ENCODE measurements around the gene GNPDA1. TPM values are rescaled to one million over a fixed set of nuclear protein-coding genes. Genes with fewer than 3 reads are reported as not detected.

The GNPDA1 gene
- polyA plus RNA-seq, 1 of the 3 experiments (the other 2 are of a cell fraction) = 23.9 TPM

- Histone ChIP-seq H3K9me2 (no peaks in the 10 kb centered on the region), H3K9me3 (no peaks in the 10 kb centered on the region), H3K79me2 (ENCODE audit: insufficient read depth) (no peaks in the 10 kb centered on the region), H3K27ac (ENCODE audit: low read depth in 2 of 2, low read length in 1 of 2) (no peak overlapping the region), H3K9ac (no peak overlapping the region), H3F3A (replicated peaks; ENCODE audit: insufficient read depth) (peaks cover 4% of the 10 kb centered on the region), H3K27me3 (ENCODE audit: insufficient read depth) (no peaks in the 10 kb centered on the region), H3K36me3 (replicated peaks in 1 of 2; ENCODE audit: control insufficient read depth in 1 of 2, insufficient read depth in 2 of 2, low read length in 1 of 2) (peaks cover 25 to 47% of the 10 kb centered on the region in 2 experiments), H4K20me1 (ENCODE audit: insufficient read depth) (no peaks in the 10 kb centered on the region), H2AFZ (ENCODE audit: low read depth) (no peak overlapping the region), H3K4me2 (no peak overlapping the region), H3K4me1 (ENCODE audit: control insufficient read depth in 1 of 2, insufficient read depth in 2 of 2, low read depth in 1 of 2, low read length in 1 of 2) (peaks cover 5 to 14% of the 10 kb centered on the region in 2 experiments; a peak in 3 of 4 replicates), H3K4me3 (ENCODE audit: low read depth in 2 of 2, low read length in 1 of 2) (no peak overlapping the region)
- TF ChIP-seq IRF3 (IDR thresholded peaks at IDR 0.05; ENCODE audit: low read depth, low read length) (no peak), FOXJ3 (CRISPR knock-in tag; IDR thresholded peaks at IDR 0.05) (no peak), NFIC (IDR thresholded peaks at IDR 0.05; ENCODE audit: borderline replicate concordance) (no peak), USF1 (IDR thresholded peaks at IDR 0.05; ENCODE audit: borderline replicate concordance, low read depth) (no peak), RAD21 (IDR thresholded peaks at IDR 0.05; ENCODE audit: low read length) (no peak), MEF2A (IDR thresholded peaks at IDR 0.05; ENCODE audit: borderline replicate concordance, low read depth) (no peak), TAF1 (IDR thresholded peaks at IDR 0.05; ENCODE audit: borderline replicate concordance, low read depth, low read length) (no peak), SMC3 (IDR thresholded peaks at IDR 0.05; ENCODE audit: low read depth, low read length) (no peak), EP300 (IDR thresholded peaks at IDR 0.05; ENCODE audit: borderline replicate concordance in 1 of 2, low read depth in 1 of 2, low read length in 1 of 2) (no peak), FOSL2 (IDR thresholded peaks at IDR 0.05; ENCODE audit: borderline replicate concordance, low read depth) (no peak), CTCF (IDR thresholded peaks at IDR 0.05) (no peak), REST (IDR thresholded peaks at IDR 0.05; ENCODE audit: low read depth, low read length) (no peak), GATA2 (CRISPR knock-in tag; IDR thresholded peaks at IDR 0.05) (no peak), RXRA (IDR thresholded peaks at IDR 0.05; ENCODE audit: borderline replicate concordance, low read depth) (no peak), TCF12 (IDR thresholded peaks at IDR 0.05) (no peak), SIN3A (IDR thresholded peaks at IDR 0.05; ENCODE audit: borderline replicate concordance, low read depth, low read length) (no peak), ELF1 (IDR thresholded peaks at IDR 0.05) (no peak)
- TF ChIP-seq, protein P1, sequence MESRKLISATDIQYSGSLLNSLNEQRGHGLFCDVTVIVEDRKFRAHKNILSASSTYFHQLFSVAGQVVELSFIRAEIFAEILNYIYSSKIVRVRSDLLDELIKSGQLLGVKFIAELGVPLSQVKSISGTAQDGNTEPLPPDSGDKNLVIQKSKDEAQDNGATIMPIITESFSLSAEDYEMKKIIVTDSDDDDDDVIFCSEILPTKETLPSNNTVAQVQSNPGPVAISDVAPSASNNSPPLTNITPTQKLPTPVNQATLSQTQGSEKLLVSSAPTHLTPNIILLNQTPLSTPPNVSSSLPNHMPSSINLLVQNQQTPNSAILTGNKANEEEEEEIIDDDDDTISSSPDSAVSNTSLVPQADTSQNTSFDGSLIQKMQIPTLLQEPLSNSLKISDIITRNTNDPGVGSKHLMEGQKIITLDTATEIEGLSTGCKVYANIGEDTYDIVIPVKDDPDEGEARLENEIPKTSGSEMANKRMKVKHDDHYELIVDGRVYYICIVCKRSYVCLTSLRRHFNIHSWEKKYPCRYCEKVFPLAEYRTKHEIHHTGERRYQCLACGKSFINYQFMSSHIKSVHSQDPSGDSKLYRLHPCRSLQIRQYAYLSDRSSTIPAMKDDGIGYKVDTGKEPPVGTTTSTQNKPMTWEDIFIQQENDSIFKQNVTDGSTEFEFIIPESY (IDR thresholded peaks at IDR 0.05; ENCODE audit: borderline replicate concordance, low read depth) = no peak
- ChIA-PET CTCF (interaction anchor here (2.1 to 10.7 kb wide), 3 partner anchors 13 to 137 kb away, joined by 4 to 158 read pairs (median 72); no protein-coding TSS in a partner anchor), POLR2A (no interaction called here)
- no peak for DNase-seq
Observed at GRCh38 chr5:142008813-142009212, 4.0 kb downstream of the GNPDA1 start.

All from SK-N-SH (cell line).